C4-2B (cell line): ENCODE measurements around the gene NAV2.

ENCODE experiments used
- ZFX ChIP-seq: fragments of 450-650 bp; IDR thresholded peaks from 2 replicates; pipeline ENCODE4 v1.6.1; 2017
- TF ChIP-seq, protein P1 (sequence below): fragments of 450-650 bp; conservative IDR thresholded peaks from 2 replicates; pipeline ENCODE4 v1.5.1; 2017; ENCODE audit warnings: mild to moderate bottlenecking

DNA sequence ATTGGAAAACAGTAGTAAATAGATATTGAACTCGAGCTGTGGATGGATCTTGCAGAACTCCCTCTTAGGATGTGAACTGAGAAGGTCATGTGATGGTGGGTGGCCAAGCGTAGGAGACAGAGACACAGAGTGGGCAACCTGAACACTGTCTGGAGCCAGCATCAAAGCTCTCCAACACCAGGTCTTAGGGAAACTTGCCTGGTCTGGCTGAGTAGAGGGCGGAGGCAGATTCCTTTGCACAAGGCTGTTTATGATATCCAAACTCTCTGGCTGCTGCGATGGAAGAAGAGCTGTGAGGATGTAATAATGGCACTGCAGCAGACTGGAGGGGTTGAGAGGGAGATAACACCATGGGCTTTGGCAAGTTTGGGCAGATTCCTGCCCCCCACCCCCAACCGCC, 10.1 kb downstream of the NAV2 start:
- TF ChIP-seq, protein P1, sequence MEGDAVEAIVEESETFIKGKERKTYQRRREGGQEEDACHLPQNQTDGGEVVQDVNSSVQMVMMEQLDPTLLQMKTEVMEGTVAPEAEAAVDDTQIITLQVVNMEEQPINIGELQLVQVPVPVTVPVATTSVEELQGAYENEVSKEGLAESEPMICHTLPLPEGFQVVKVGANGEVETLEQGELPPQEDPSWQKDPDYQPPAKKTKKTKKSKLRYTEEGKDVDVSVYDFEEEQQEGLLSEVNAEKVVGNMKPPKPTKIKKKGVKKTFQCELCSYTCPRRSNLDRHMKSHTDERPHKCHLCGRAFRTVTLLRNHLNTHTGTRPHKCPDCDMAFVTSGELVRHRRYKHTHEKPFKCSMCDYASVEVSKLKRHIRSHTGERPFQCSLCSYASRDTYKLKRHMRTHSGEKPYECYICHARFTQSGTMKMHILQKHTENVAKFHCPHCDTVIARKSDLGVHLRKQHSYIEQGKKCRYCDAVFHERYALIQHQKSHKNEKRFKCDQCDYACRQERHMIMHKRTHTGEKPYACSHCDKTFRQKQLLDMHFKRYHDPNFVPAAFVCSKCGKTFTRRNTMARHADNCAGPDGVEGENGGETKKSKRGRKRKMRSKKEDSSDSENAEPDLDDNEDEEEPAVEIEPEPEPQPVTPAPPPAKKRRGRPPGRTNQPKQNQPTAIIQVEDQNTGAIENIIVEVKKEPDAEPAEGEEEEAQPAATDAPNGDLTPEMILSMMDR = no peak
- TF ChIP-seq ZFX = no peak
